Transverse colon (tissue), 4 donors: ENCODE results near the gene LSM6.

Experiments used
- CTCF ChIP-seq, 5 experiments: fragments of 200-600 bp in 3 of 5; fragments of 450-650 bp in 2 of 5; sonication (generic) in 3 of 5; IDR thresholded peaks; 1 replicate in 2 of 5; 2 replicates in 3 of 5; pipeline ENCODE4 v1.5.1; 2016 to 2017; ENCODE audit warnings: antibody characterized with exemption in 5 of 5, inconsistent platforms in 3 of 5, mild to moderate bottlenecking in 2 of 5, moderate library complexity in 1 of 5
- EP300 ChIP-seq: sonication (generic); formaldehyde crosslinking; IDR thresholded peaks from one replicate; pipeline ENCODE4 v1.6.1; 2017; ENCODE audit warnings: antibody characterized with exemption, low read depth
- POLR2AphosphoS5 ChIP-seq, 3 donors: sonication (generic); formaldehyde crosslinking; IDR thresholded peaks; one replicate each; pipeline ENCODE4 v1.6.1; 2016; ENCODE audit warnings: antibody characterized with exemption in 3 of 3

- TF ChIP-seq POLR2AphosphoS5 (IDR thresholded peaks at IDR 0.05), result no peak
- no peak for TF ChIP-seq CTCF (IDR thresholded peaks at IDR 0.05)
- no peak for TF ChIP-seq EP300
Measured at GRCh38 chr4:146237092-146237491, 61.6 kb downstream of the LSM6 start.
